Esophagus squamous epithelium (tissue), 5 donors: Measurements from ENCODE around the gene SF1. TPM values are rescaled to one million over a fixed set of nuclear protein-coding genes. Genes with fewer than 3 reads are reported as not detected.
A peak's percentile ranks its signal among the peaks of the same experiment; 100 is the strongest.

Source experiments
- DNase-seq: peaks from one replicate; lab custom pipeline; 2025; lab: John Stamatoyannopoulos, UW
- H3K27ac ChIP-seq, 4 donors: fragments of 200-600 bp; sonication (generic); one replicate each; pipeline ENCODE4 v1.5.1; 2016 to 2019; ENCODE audit warnings: mild to moderate bottlenecking in 1 of 4
- H3K27me3 ChIP-seq, 4 donors: fragments of 200-600 bp; sonication (generic); 1 replicate in 3 of 4; 2 replicates in 1 of 4; pipeline versions ENCODE4 v1.5.1 to v1.6.0; 2017 to 2021; ENCODE audit warnings: antibody characterized with exemption in 1 of 4
- H3K36me3 ChIP-seq, 3 donors: fragments of 200-600 bp; sonication (generic); one replicate each; pipeline ENCODE4 v1.5.1; 2016 to 2019
- H3K4me1 ChIP-seq, 3 donors: fragments of 200-600 bp; sonication (generic); one replicate each; pipeline ENCODE4 v1.5.1; 2017 to 2019
- H3K4me3 ChIP-seq, 4 donors: fragments of 200-600 bp; sonication (generic); 1 replicate in 3 of 4; 2 replicates in 1 of 4; pipeline ENCODE4 v1.5.1; 2016 to 2019; ENCODE audit warnings: mild to moderate bottlenecking in 2 of 4, moderate library complexity in 1 of 4
- H3K9me3 ChIP-seq, 3 donors: fragments of 200-600 bp; sonication (generic); one replicate each; pipeline ENCODE4 v1.5.1; 2016 to 2019
- POLR2A ChIP-seq, 4 donors: fragments of 450-650 bp; IDR thresholded peaks; one replicate each; pipeline ENCODE4 v1.6.1; 2017; ENCODE audit warnings: antibody characterized with exemption in 4 of 4, mild to moderate bottlenecking in 4 of 4, moderate library complexity in 3 of 4
- WGBS, 2 donors: methylation state at CpG; one replicate each; pipeline ENCODE4 v1.1.5; 2018; 5-methylcytosine and 5-hydroxymethylcytosine counted together
- intact Hi-C: fragments of 100-400 bp; cut with DNase I; formaldehyde crosslinking; loops from one replicate; pipeline ENCODE4 v1.15.0; 2022
- total RNA-seq, 4 donors: library from RNA; depleted of rRNA; stranded (reverse); fragments of >200 nt; gene quantifications; one replicate each; pipeline ENCODE4 v1.1.0, GENCODE V29; 2016
- TF ChIP-seq, protein P1 (sequence below), 6 experiments: fragments of 450-650 bp in 4 of 6; fragments of 200-600 bp in 2 of 6; sonication (generic) in 2 of 6; IDR thresholded peaks; one replicate each; pipeline ENCODE4 v1.5.1; 2016 to 2019; ENCODE audit warnings: antibody characterized with exemption in 6 of 6, mild to moderate bottlenecking in 4 of 6, moderate library complexity in 4 of 6
- donor health status: DM: yes; HTN: yes; CAD: no.

Gene SF1
- total RNA-seq, 4 donors from 2014 or later = 136 to 292 (median 223) TPM

- no peak for DNase-seq
- H3K9me3 ChIP-seq = no peaks in the 10 kb centered on the region
- H3K36me3 ChIP-seq = peaks cover 65 to 84% (median 73%) of the 10 kb centered on the region in 3 donors
- no peaks in the 10 kb centered on the region for H3K27me3 ChIP-seq
- peaks cover 19 to 82% (median 42%) of the 10 kb centered on the region in 3 donors for H3K4me1 ChIP-seq
- H3K27ac ChIP-seq = peak overlapping the region in 2 of 4 donors; percentile 78 to 82
- intact Hi-C loops = no loop called here
- H3K4me3 ChIP-seq = no peak overlapping the region
- no peak for TF ChIP-seq POLR2A (IDR thresholded peaks at IDR 0.05)
- TF ChIP-seq, protein P1, sequence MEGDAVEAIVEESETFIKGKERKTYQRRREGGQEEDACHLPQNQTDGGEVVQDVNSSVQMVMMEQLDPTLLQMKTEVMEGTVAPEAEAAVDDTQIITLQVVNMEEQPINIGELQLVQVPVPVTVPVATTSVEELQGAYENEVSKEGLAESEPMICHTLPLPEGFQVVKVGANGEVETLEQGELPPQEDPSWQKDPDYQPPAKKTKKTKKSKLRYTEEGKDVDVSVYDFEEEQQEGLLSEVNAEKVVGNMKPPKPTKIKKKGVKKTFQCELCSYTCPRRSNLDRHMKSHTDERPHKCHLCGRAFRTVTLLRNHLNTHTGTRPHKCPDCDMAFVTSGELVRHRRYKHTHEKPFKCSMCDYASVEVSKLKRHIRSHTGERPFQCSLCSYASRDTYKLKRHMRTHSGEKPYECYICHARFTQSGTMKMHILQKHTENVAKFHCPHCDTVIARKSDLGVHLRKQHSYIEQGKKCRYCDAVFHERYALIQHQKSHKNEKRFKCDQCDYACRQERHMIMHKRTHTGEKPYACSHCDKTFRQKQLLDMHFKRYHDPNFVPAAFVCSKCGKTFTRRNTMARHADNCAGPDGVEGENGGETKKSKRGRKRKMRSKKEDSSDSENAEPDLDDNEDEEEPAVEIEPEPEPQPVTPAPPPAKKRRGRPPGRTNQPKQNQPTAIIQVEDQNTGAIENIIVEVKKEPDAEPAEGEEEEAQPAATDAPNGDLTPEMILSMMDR (IDR thresholded peaks at IDR 0.05) = peak in 1 of 6 experiments; percentile 11
- 79 to 86% methylated on average over 18 to 30 of the region's 30 CpGs for WGBS, 2 donors
These were observed 13.0 kb downstream of the SF1 start for GRCh38 chr11:64765291-64765850.

DNA sequence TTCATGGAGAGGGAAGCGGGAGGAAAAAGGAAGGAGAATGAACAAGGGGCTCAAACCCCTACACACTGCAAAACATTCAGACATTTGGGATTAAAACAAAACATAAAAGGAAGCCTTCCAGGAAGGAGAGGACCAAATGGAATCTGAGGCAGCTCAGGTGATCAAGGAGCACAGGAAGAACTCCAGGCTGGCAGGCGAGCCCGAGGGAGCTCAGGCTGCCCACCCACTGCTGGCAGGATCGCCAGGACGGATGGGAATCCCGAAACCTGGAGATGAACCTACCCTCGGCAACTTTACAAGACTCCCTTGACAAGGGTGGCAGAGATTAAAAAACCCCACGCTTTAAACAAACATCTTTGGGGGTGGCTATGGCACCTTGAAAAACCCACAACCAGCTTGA lies 13.6 kb downstream of the SF1 start:
- no peak overlapping the region for H3K4me3 ChIP-seq
- H3K4me1 ChIP-seq = peaks cover 21 to 87% (median 48%) of the 10 kb centered on the region in 3 donors
- WGBS, 2 donors = 56 to 59% methylated on average over 8 of the region's 8 CpGs
- intact Hi-C loops = no loop called here
- no peak for DNase-seq
- TF ChIP-seq, protein P1 (IDR thresholded peaks at IDR 0.05) = no peak
- TF ChIP-seq POLR2A (IDR thresholded peaks at IDR 0.05) = no peak
- H3K9me3 ChIP-seq = no peaks in the 10 kb centered on the region
- no peaks in the 10 kb centered on the region for H3K27me3 ChIP-seq
- peak overlapping the region in 2 of 4 donors; percentile 78 to 82 for H3K27ac ChIP-seq
- H3K36me3 ChIP-seq = peaks cover 59 to 78% (median 67%) of the 10 kb centered on the region in 3 donors

GRCh38 chr11:64764040-64764611 lies 14.2 kb downstream of the SF1 start:
- 35 to 54% methylated on average over 10 to 11 of the region's 11 CpGs for WGBS, 2 donors
- peaks cover 52 to 72% (median 61%) of the 10 kb centered on the region in 3 donors for H3K36me3 ChIP-seq
- H3K27ac ChIP-seq = peak overlapping the region; percentile 59 to 82 (median 74)
- no peak for DNase-seq
- TF ChIP-seq, protein P1 (IDR thresholded peaks at IDR 0.05) = no peak
- no peak for TF ChIP-seq POLR2A (IDR thresholded peaks at IDR 0.05)
- H3K4me3 ChIP-seq = no peak overlapping the region
- H3K4me1 ChIP-seq = peaks cover 25 to 93% (median 54%) of the 10 kb centered on the region in 3 donors
- H3K27me3 ChIP-seq = no peaks in the 10 kb centered on the region
- intact Hi-C loops = no loop called here
- no peaks in the 10 kb centered on the region for H3K9me3 ChIP-seq

DNA sequence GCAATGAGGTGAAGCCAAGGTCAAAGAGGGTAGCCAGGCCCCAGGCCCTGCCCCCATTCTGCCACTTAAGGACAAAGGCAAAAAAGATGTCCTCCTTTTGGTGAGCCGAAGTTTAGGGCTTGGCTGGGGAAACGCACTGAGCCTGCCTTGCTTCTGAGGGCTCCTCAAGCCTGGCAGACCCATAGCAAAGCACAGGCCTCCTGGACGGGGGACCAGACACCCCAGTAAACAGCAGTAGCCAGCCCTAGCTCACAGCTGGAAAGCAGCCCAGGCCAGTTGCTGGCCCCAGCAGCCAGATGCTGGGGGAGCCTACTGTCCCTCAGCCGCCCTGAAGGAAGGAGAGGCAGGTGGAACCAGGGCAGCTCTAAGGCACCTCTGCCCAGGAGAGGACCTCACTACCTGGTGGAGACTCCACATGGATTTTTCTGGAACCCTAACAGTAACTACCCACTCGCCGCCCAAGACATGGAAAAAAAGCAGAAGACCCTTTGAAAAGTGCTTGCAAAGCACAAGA lies 14.8 kb downstream of the SF1 start:
- no peak for TF ChIP-seq POLR2A (IDR thresholded peaks at IDR 0.05)
- TF ChIP-seq, protein P1 (IDR thresholded peaks at IDR 0.05) = no peak
- Histone ChIP-seq H3K4me1 (peaks cover 25 to 98% (median 55%) of the 10 kb centered on the region in 3 donors), H3K9me3 (no peaks in the 10 kb centered on the region), H3K36me3 (peaks cover 47 to 66% (median 55%) of the 10 kb centered on the region in 3 donors), H3K27me3 (no peaks in the 10 kb centered on the region), H3K27ac (peak overlapping the region; percentile 59 to 82 (median 74)), H3K4me3 (no peak overlapping the region)
- 52 to 92% methylated on average over 2 to 5 of the region's 6 CpGs for WGBS, 2 donors
- intact Hi-C loops = no loop called here
- DNase-seq = no peak
